H1 (cell line): ENCODE data around the gene GZMM. TPM values are rescaled to one million over a fixed set of nuclear protein-coding genes. Genes with fewer than 3 reads are reported as not detected.

Experiments used
- CTCF ChIA-PET: fragments of 300-600 bp; sonication (Branson Sonifier 250); formaldehyde crosslinking; loops from one replicate; lab custom pipeline; 2021; ENCODE audit not compliant: partially characterized antibody; lab: Charles Lee
- POLR2A ChIA-PET: fragments of 300-600 bp; sonication (Branson Sonifier 250); formaldehyde crosslinking; loops from one replicate; lab custom pipeline; 2021; ENCODE audit warnings: inconsistent platforms; ENCODE audit not compliant: partially characterized antibody; lab: Charles Lee
- DNase-seq, 2 experiments: peaks; one replicate each; pipeline versions ENCODE4 v3.0.0 to v3.0.0-alpha.2; 2010 to 2022; ENCODE audit warnings: low spot score in 2 of 2, low read depth in 1 of 2, mixed read lengths in 1 of 2
- FAIRE-seq: peaks from 2 replicates; lab custom pipeline; 2011; peaks lifted over from hg19 to GRCh38; lab: Jason Lieb, UNC
- H2AFZ ChIP-seq: 2 replicates; pipeline ENCODE4 v1.8.1; 2012; ENCODE audit warnings: low read length, inconsistent platforms
- H2AK5ac ChIP-seq: 2 replicates; pipeline ENCODE4 v1.6.1; 2013; ENCODE audit warnings: low read depth, low read length
- H2BK120ac ChIP-seq: replicated peaks from 2 replicates; pipeline ENCODE3; 2013; ENCODE audit warnings: low read depth, low read length, inconsistent platforms
- H2BK12ac ChIP-seq: 2 replicates; pipeline ENCODE4 v1.6.1; 2013; ENCODE audit warnings: low read depth, low read length
- H2BK15ac ChIP-seq: 2 replicates; pipeline ENCODE4 v1.6.1; 2013; ENCODE audit warnings: low read length
- H2BK20ac ChIP-seq: 2 replicates; pipeline ENCODE4 v1.6.1; 2013; ENCODE audit warnings: low read length
- H2BK5ac ChIP-seq: 2 replicates; pipeline ENCODE4 v1.6.1; 2013; ENCODE audit warnings: low read depth, low read length
- H3K14ac ChIP-seq: 2 replicates; pipeline ENCODE4 v1.6.1; 2013; ENCODE audit warnings: inconsistent platforms; ENCODE audit not compliant: insufficient read length
- H3K18ac ChIP-seq: 2 replicates; pipeline ENCODE4 v1.6.1; 2013; ENCODE audit warnings: low read length; ENCODE audit errors: extremely low read depth
- H3K23ac ChIP-seq: 2 replicates; pipeline ENCODE4 v1.6.1; 2013; ENCODE audit warnings: inconsistent platforms; ENCODE audit not compliant: insufficient read length
- H3K23me2 ChIP-seq: 2 replicates; pipeline ENCODE4 v1.6.1; 2013; ENCODE audit warnings: low read depth, low read length
- H3K27ac ChIP-seq: 2 replicates; pipeline ENCODE4 v1.6.1; 2011; ENCODE audit warnings: low read depth, low read length, inconsistent platforms
- H3K27me3 ChIP-seq, 4 experiments: replicated peaks in 1 of 4; 1 replicate in 1 of 4; 2 replicates in 3 of 4; pipeline versions ENCODE4 v1.6.1 to v1.8.1; 2011 to 2013; ENCODE audit warnings: low read length in 3 of 4, mild to moderate bottlenecking in 3 of 4, inconsistent platforms in 2 of 4, mixed read lengths in 2 of 4, moderate library complexity in 1 of 4; ENCODE audit not compliant: control insufficient read depth in 3 of 4, insufficient read depth in 3 of 4; ENCODE audit errors: extremely low read depth in 1 of 4
- H3K36me3 ChIP-seq, 4 experiments: 2 replicates each; pipeline versions ENCODE4 v1.6.1 to v1.8.1; 2011 to 2013; ENCODE audit warnings: mild to moderate bottlenecking in 4 of 4, low read length in 3 of 4, moderate library complexity in 2 of 4, control low read depth in 1 of 4, inconsistent platforms in 1 of 4; ENCODE audit not compliant: insufficient read depth in 4 of 4, control insufficient read depth in 2 of 4
- H3K4ac ChIP-seq: replicated peaks from 2 replicates; pipeline ENCODE3; 2013; ENCODE audit warnings: low read length, low read depth, mixed read lengths, inconsistent platforms; ENCODE audit not compliant: insufficient read length
- H3K4me1 ChIP-seq, 4 experiments: replicated peaks in 1 of 4; 1 replicate in 1 of 4; 2 replicates in 3 of 4; pipeline versions ENCODE4 v1.6.1 to v1.8.1; 2011 to 2013; ENCODE audit warnings: low read length in 3 of 4, inconsistent platforms in 2 of 4, mixed read lengths in 1 of 4; ENCODE audit not compliant: insufficient read depth in 4 of 4, control insufficient read depth in 3 of 4
- H3K4me2 ChIP-seq, 2 experiments: 2 replicates each; pipeline versions ENCODE4 v1.6.1 to v1.8.1; 2011 to 2013; ENCODE audit warnings: low read depth in 2 of 2, low read length in 2 of 2, control low read depth in 1 of 2, inconsistent platforms in 1 of 2, mild to moderate bottlenecking in 1 of 2; ENCODE audit not compliant: insufficient read depth in 1 of 2
- H3K4me3 ChIP-seq, 4 experiments: fragments of 200-600, 300-600 bp in 1 of 4; sonication (generic), shearing (Covaris generic), sonication (Bioruptor Twin) in 1 of 4; 2 replicates each; pipeline versions ENCODE4 v1.5.1 to v1.8.1; 2011 to 2016; ENCODE audit warnings: low read length in 4 of 4, low read depth in 3 of 4, control low read depth in 2 of 4, inconsistent platforms in 2 of 4, mild to moderate bottlenecking in 2 of 4, mixed read lengths in 1 of 4, moderate library complexity in 1 of 4; ENCODE audit not compliant: insufficient read depth in 2 of 4; ENCODE audit errors: extremely low read depth in 1 of 4
- H3K56ac ChIP-seq: replicated peaks from 2 replicates; pipeline ENCODE3; 2013; ENCODE audit warnings: low read depth, mild to moderate bottlenecking, mixed read lengths, low read length, inconsistent platforms; ENCODE audit not compliant: insufficient read length
- H3K79me1 ChIP-seq: 2 replicates; pipeline ENCODE4 v1.6.1; 2013; ENCODE audit warnings: low read depth, low read length, control low read depth
- H3K79me2 ChIP-seq, 2 experiments: 2 replicates each; pipeline versions ENCODE4 v1.6.1 to v1.8.1; 2012 to 2013; ENCODE audit warnings: low read length in 2 of 2, mild to moderate bottlenecking in 2 of 2, inconsistent platforms in 1 of 2; ENCODE audit not compliant: insufficient read depth in 2 of 2, control insufficient read depth in 1 of 2
- H3K9ac ChIP-seq, 4 experiments: replicated peaks in 1 of 4; 1 replicate in 1 of 4; 2 replicates in 3 of 4; pipeline versions ENCODE4 v1.6.1 to v1.8.1; 2011 to 2013; ENCODE audit warnings: low read depth in 3 of 4, low read length in 3 of 4, control low read depth in 2 of 4, mild to moderate bottlenecking in 2 of 4, moderate library complexity in 2 of 4, inconsistent platforms in 1 of 4; ENCODE audit errors: extremely low read depth in 1 of 4
- H3K9me3 ChIP-seq, 2 experiments: 2 replicates each; pipeline versions ENCODE4 v1.6.1 to v1.8.1; 2012 to 2013; ENCODE audit warnings: mild to moderate bottlenecking in 2 of 2, moderate library complexity in 2 of 2, control low read depth in 1 of 2, inconsistent platforms in 1 of 2, low read depth in 1 of 2, low read length in 1 of 2, mixed read lengths in 1 of 2; ENCODE audit not compliant: insufficient read depth in 2 of 2
- H4K20me1 ChIP-seq, 2 experiments: replicated peaks in 1 of 2; 2 replicates each; pipeline versions ENCODE3 to v1.8.1; 2011 to 2013; ENCODE audit warnings: inconsistent platforms in 2 of 2, low read length in 2 of 2, mild to moderate bottlenecking in 1 of 2; ENCODE audit not compliant: insufficient read depth in 2 of 2, control insufficient read depth in 1 of 2
- H4K5ac ChIP-seq: 2 replicates; pipeline ENCODE4 v1.6.1; 2013; ENCODE audit warnings: low read length, low read depth, mixed read lengths, inconsistent platforms; ENCODE audit not compliant: insufficient read length
- H4K8ac ChIP-seq: 2 replicates; pipeline ENCODE4 v1.8.0; 2013; ENCODE audit warnings: mild to moderate bottlenecking, moderate library complexity, low read length, inconsistent platforms; ENCODE audit not compliant: insufficient read depth; ENCODE audit errors: extremely low read depth
- H4K91ac ChIP-seq: replicated peaks from 2 replicates; pipeline ENCODE3; 2013; ENCODE audit warnings: low read length, mixed read lengths, inconsistent platforms; ENCODE audit not compliant: insufficient read length
- ASH2L ChIP-seq: fragments of 200-600, 300-600 bp; sonication (generic); IDR thresholded peaks from one replicate; pipeline ENCODE4 v1.7.1; 2017; ENCODE audit warnings: low read length
- CTBP2 ChIP-seq: IDR thresholded peaks from 2 replicates; pipeline ENCODE4 v1.7.0; 2011; ENCODE audit warnings: borderline replicate concordance, mild to moderate bottlenecking, moderate library complexity, mixed read lengths, low read length; ENCODE audit not compliant: insufficient read depth, insufficient read length
- GABPA ChIP-seq: IDR thresholded peaks from 2 replicates; pipeline ENCODE4 v1.6.1; 2011; ENCODE audit warnings: mild to moderate bottlenecking, low read length, moderate library complexity, borderline replicate concordance; ENCODE audit not compliant: insufficient read depth
- KDM5A ChIP-seq: fragments of 200-600 bp; IDR thresholded peaks from 2 replicates; pipeline ENCODE4 v1.7.1; 2012; ENCODE audit warnings: mild to moderate bottlenecking, low read length, inconsistent platforms, mixed read lengths
- SIN3A ChIP-seq, 2 experiments: IDR thresholded peaks in 1 of 2; conservative IDR thresholded peaks in 1 of 2; 2 replicates each; pipeline ENCODE4 v1.6.1; 2011 to 2012; ENCODE audit warnings: low read length in 2 of 2, improper control_type of control experiment in 1 of 2, low read depth in 1 of 2, mild to moderate bottlenecking in 1 of 2
- SUZ12 ChIP-seq: fragments of 200-600 bp; sonication (generic); IDR thresholded peaks from 2 replicates; pipeline ENCODE4 v1.6.1; 2012; ENCODE audit warnings: mild to moderate bottlenecking, inconsistent platforms, low read length, moderate library complexity, mixed read lengths
- TAF7 ChIP-seq: optimal IDR thresholded peaks from 2 replicates; pipeline ENCODE3; 2011; ENCODE audit warnings: low read depth, mild to moderate bottlenecking, inconsistent platforms, low read length, moderate library complexity, borderline replicate concordance
- WGBS, 2 experiments: shearing (Covaris generic) in 1 of 2; methylation state at CpG; one replicate each; pipeline versions ENCODE4 v1.1.6 to v1.1.7; 2013 to 2015; ENCODE audit warnings: low lambda C conversion rate in 2 of 2, mixed read lengths in 2 of 2, inconsistent platforms in 1 of 2, low coverage in 1 of 2, missing lambda C conversion rate in 1 of 2; ENCODE audit not compliant: insufficient replicate concordance in 2 of 2, insufficient coverage in 1 of 2, insufficient read length in 1 of 2; ENCODE audit errors: extremely low coverage in 1 of 2, missing lambda C conversion rate in 1 of 2; 5-methylcytosine and 5-hydroxymethylcytosine counted together
- polyA plus RNA-seq, 7 experiments: library from polyadenylated mRNA; depleted of rRNA in 3 of 7; stranded (reverse) in 5 of 7; unstranded in 2 of 7; fragments of >200 nt in 5 of 7; fragments of 200-250 nt in 2 of 7; gene quantifications; 1 replicate in 5 of 7; 2 replicates in 1 of 7; 4 replicates in 1 of 7; pipeline versions ENCODE4 v1.2.1 to v1.2.3, GENCODE V29; 2011 to 2013; ENCODE audit warnings: missing spikeins in 2 of 7, mixed read lengths in 2 of 7
- total RNA-seq: library from RNA; stranded (reverse); fragmentation: NEBNext Ultra II Directional; extraction: Animal tissue kit (Norgen Biotek cat#: 25700); gene quantifications from 2 replicates; pipeline ENCODE4 v1.2.1, GENCODE V29; 2021
- TF ChIP-seq, protein P1 (sequence below): IDR thresholded peaks from 2 replicates; pipeline ENCODE4 v1.6.1; 2012; ENCODE audit warnings: low read length, inconsistent platforms

The GZMM gene
- total and polyA plus RNA-seq, 2 of the 8 experiments (the other 6 are each of a cell fraction or from before 2014, with no cell fraction given), result 0.09 to 0.32 TPM

DNA sequence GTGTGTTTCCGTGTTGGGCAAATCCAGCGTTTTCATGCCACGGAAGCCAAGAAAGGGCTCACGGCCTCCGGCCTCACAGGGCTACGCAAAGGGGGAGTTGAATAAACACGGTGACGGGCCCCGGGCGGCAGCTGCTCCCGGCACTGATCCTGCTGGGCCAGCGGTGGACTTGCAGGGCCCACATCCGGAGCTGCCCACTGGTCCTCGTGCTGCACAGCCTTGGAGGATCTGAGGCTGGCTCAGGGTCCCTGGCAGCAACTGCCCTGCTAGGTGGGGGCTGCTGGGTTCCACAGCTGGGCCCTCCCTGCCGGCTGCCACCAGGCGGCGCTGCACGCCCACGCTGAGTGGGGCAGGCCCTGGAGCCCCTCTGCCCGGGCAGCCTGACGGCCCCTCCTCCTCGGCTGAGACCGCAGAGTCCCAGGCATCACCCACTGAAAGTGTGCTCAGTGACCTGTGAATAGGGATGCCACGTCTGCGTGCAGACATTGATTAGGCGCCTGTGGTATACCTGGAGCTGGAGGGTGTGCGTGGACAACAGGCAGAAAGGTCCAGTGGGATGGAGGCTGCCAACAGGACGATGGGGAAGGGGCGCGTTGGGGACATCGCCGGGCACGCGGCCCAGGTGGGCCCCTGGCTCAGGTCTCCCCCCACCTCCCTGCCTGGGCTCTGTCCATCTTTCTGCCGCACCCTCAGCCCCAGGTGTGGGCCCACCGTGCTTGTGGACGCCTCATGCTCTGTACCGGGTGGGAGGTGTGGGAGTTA is 40.6 kb downstream of the GZMM start:
- CTCF ChIA-PET, result interaction anchor here (0.7 to 4.7 kb wide), 20 partner anchors 9 to 313 kb away, joined by 3 to 51 read pairs (median 4); no protein-coding TSS in a partner anchor
- Histone ChIP-seq H3K4me1 (peaks cover 0 to 12% (median 5%) of the 10 kb centered on the region in 4 experiments; a peak in 5 of 7 replicates), H3K4ac (no peak overlapping the region), H3K36me3 (peaks cover 7 to 31% (median 23%) of the 10 kb centered on the region in 4 experiments; a peak in 6 of 8 replicates), H4K20me1 (peaks cover 20 to 29% of the 10 kb centered on the region in 2 experiments), H3K18ac (0 out of 2 replicates have a peak overlapping the region, but pooled peaks have one; percentile 1), H3K14ac (no peak overlapping the region), H3K27ac (no peak overlapping the region), H2AK5ac (no peak overlapping the region), H4K5ac (no peak overlapping the region), H2BK20ac (no peak overlapping the region), H4K8ac (no peak overlapping the region; the same call in none of the 2 replicates), H3K56ac (no peak overlapping the region), H3K4me3 (no peak overlapping the region), H2BK12ac (no peak overlapping the region), H3K9ac (no peak overlapping the region), H3K79me2 (peaks cover 0 to 11% of the 10 kb centered on the region in 2 experiments; a peak in 2 of 4 replicates), H2BK5ac (peak overlapping the region; percentile 56; the same call in 1 of the 2 replicates), H3K79me1 (peaks cover 3% of the 10 kb centered on the region), H2BK120ac (no peak overlapping the region), H3K4me2 (no peak overlapping the region), H2AFZ (no peak overlapping the region), H3K27me3 (peaks cover 11 to 13% (median 12%) of the 10 kb centered on the region in 4 experiments), H3K23me2 (0 out of 2 replicates have a peak, but pooled peaks cover 2% of the 10 kb centered on the region), H4K91ac (no peak overlapping the region), H3K23ac (no peak overlapping the region), H3K9me3 (no peaks in the 10 kb centered on the region), H2BK15ac (no peak overlapping the region)
- 62% methylated on average over 38 of the region's 38 CpGs; no CpG with 5 or more reads in 1 of the 2 experiments for WGBS, 2 experiments
- peak in 1 of 2 experiments; percentile 94 for DNase-seq
- POLR2A ChIA-PET, result interaction anchor here (0.6 to 6.3 kb wide), 18 partner anchors 9 to 443 kb away, joined by 3 to 78 read pairs (median 4); partner anchors contain the start of genes BSG, CDC34 and GZMM
- FAIRE-seq, result no peak
- TF ChIP-seq SUZ12 (peak; percentile 50; the same call in 1 of the 2 replicates), KDM5A (no peak), CTBP2 (peak; percentile 41), ASH2L (no peak), SIN3A (conservative IDR thresholded peaks at IDR 0.05 in 1 of 2, IDR thresholded peaks at IDR 0.05 in 1 of 2; ENCODE audit: low read depth in 1 of 2, low read length in 2 of 2) (0 out of 4 replicates have a peak, but pooled peaks of 1 of the 2 experiments have one; percentile 51), TAF7 (peak; percentile 66), GABPA (peak; percentile 88)
- TF ChIP-seq, protein P1, sequence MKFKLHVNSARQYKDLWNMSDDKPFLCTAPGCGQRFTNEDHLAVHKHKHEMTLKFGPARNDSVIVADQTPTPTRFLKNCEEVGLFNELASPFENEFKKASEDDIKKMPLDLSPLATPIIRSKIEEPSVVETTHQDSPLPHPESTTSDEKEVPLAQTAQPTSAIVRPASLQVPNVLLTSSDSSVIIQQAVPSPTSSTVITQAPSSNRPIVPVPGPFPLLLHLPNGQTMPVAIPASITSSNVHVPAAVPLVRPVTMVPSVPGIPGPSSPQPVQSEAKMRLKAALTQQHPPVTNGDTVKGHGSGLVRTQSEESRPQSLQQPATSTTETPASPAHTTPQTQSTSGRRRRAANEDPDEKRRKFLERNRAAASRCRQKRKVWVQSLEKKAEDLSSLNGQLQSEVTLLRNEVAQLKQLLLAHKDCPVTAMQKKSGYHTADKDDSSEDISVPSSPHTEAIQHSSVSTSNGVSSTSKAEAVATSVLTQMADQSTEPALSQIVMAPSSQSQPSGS, result peak; percentile 79
